HepG2 (cell line): ENCODE measurements around the gene GLE1. TPM values are rescaled to one million over a fixed set of nuclear protein-coding genes. Genes with fewer than 3 reads are reported as not detected.
A peak's percentile ranks its signal among the peaks of the same experiment; 100 is the strongest.

Source experiments
- ATAD3A ChIP-seq: sonication (generic); formaldehyde crosslinking; IDR thresholded peaks from 2 replicates; pipeline ENCODE4 v1.4.0; 2020; ENCODE audit warnings: missing genetic modification reagents
- ATF7 ChIP-seq, 2 experiments: fragments of 450-650 bp in 1 of 2; sonication (generic) in 1 of 2; formaldehyde crosslinking in 1 of 2; IDR thresholded peaks; 2 replicates each; pipeline versions ENCODE4 v1.4.0 to v1.6.1; 2016 to 2020; ENCODE audit warnings: antibody characterized with exemption in 1 of 2, mild to moderate bottlenecking in 1 of 2, missing genetic modification reagents in 1 of 2
- CC2D1A ChIP-seq: sonication (generic); formaldehyde crosslinking; IDR thresholded peaks from 2 replicates; pipeline ENCODE4 v1.8.1; 2023; ENCODE audit warnings: mild to moderate bottlenecking, missing genetic modification reagents
- ESRRA ChIP-seq: sonication (generic); formaldehyde crosslinking; IDR thresholded peaks from 2 replicates; pipeline ENCODE4 v1.5.1; 2020; ENCODE audit warnings: mild to moderate bottlenecking, low read depth, missing genetic modification reagents
- GFI1 ChIP-seq: sonication (generic); formaldehyde crosslinking; IDR thresholded peaks from 2 replicates; pipeline ENCODE4 v1.5.0; 2020; ENCODE audit warnings: missing genetic modification reagents, mild to moderate bottlenecking, borderline replicate concordance
- GMEB2 ChIP-seq: IDR thresholded peaks from 2 replicates; pipeline ENCODE4 v1.6.1; 2016; ENCODE audit warnings: missing biosample characterization, missing genetic modification reagents, low read depth
- GZF1 ChIP-seq: sonication (generic); formaldehyde crosslinking; IDR thresholded peaks from 2 replicates; pipeline ENCODE4 v1.5.1; 2020; ENCODE audit warnings: mild to moderate bottlenecking, missing genetic modification reagents
- KLF6 ChIP-seq: IDR thresholded peaks from 2 replicates; pipeline ENCODE4 v1.8.0; 2016; ENCODE audit warnings: missing biosample characterization, missing genetic modification reagents
- MED8 ChIP-seq: sonication (generic); formaldehyde crosslinking; IDR thresholded peaks from 2 replicates; pipeline ENCODE4 v1.8.1; 2023; ENCODE audit warnings: mild to moderate bottlenecking, missing genetic modification reagents; ENCODE audit not compliant: insufficient replicate concordance
- MTA3 ChIP-seq: sonication (generic); formaldehyde crosslinking; IDR thresholded peaks from 2 replicates; pipeline ENCODE4 v1.4.0; 2020; ENCODE audit warnings: missing genetic modification reagents
- NFE2 ChIP-seq: sonication (generic); formaldehyde crosslinking; IDR thresholded peaks from 2 replicates; pipeline ENCODE4 v1.4.0; 2020; ENCODE audit warnings: missing genetic modification reagents
- RARA ChIP-seq: IDR thresholded peaks from 2 replicates; pipeline ENCODE4 v1.6.1; 2016; ENCODE audit warnings: missing genetic modification reagents, missing compliant biosample characterization
- RXRB ChIP-seq: IDR thresholded peaks from 2 replicates; pipeline ENCODE4 v1.6.1; 2016; ENCODE audit warnings: borderline replicate concordance, missing genetic modification reagents, missing compliant biosample characterization
- SIX1 ChIP-seq: sonication (generic); formaldehyde crosslinking; IDR thresholded peaks from 2 replicates; pipeline ENCODE4 v1.4.0; 2020; ENCODE audit warnings: missing genetic modification reagents, borderline replicate concordance
- SP1 ChIP-seq, 2 experiments: fragments of 450-650 bp in 1 of 2; sonication (generic) in 1 of 2; formaldehyde crosslinking in 1 of 2; IDR thresholded peaks; 2 replicates each; pipeline versions ENCODE4 v1.4.0 to v1.6.1; 2016 to 2020; ENCODE audit warnings: missing genetic modification reagents in 1 of 2
- TSC22D2 ChIP-seq: sonication (generic); formaldehyde crosslinking; IDR thresholded peaks from 2 replicates; pipeline ENCODE4 v1.5.1; 2020; ENCODE audit warnings: missing genetic modification reagents, mild to moderate bottlenecking, borderline replicate concordance
- ZMYM3 ChIP-seq: sonication (generic); formaldehyde crosslinking; IDR thresholded peaks from 2 replicates; pipeline ENCODE4 v1.5.1; 2020; ENCODE audit warnings: mild to moderate bottlenecking, missing genetic modification reagents
- ZNF138 ChIP-seq: sonication (generic); formaldehyde crosslinking; IDR thresholded peaks from 2 replicates; pipeline ENCODE4 v1.5.0; 2020; ENCODE audit warnings: mild to moderate bottlenecking, low read depth, missing genetic modification reagents
- ZNF160 ChIP-seq: sonication (generic); formaldehyde crosslinking; IDR thresholded peaks from 2 replicates; pipeline ENCODE4 v1.8.0; 2022; ENCODE audit warnings: mild to moderate bottlenecking, inconsistent platforms, missing genetic modification reagents
- ZNF296 ChIP-seq: sonication (generic); formaldehyde crosslinking; conservative IDR thresholded peaks from 2 replicates; pipeline ENCODE4 v1.5.0; 2020; ENCODE audit warnings: mild to moderate bottlenecking, missing genetic modification reagents
- ZNF30 ChIP-seq: sonication (generic); formaldehyde crosslinking; IDR thresholded peaks from 2 replicates; pipeline ENCODE4 v1.5.0; 2020; ENCODE audit warnings: mild to moderate bottlenecking, missing genetic modification reagents
- ZNF549 ChIP-seq: sonication (generic); formaldehyde crosslinking; IDR thresholded peaks from 2 replicates; pipeline ENCODE4 v1.5.0; 2020; ENCODE audit warnings: missing genetic modification reagents
- ZNF615 ChIP-seq: sonication (generic); formaldehyde crosslinking; IDR thresholded peaks from 2 replicates; pipeline ENCODE4 v1.5.0; 2020; ENCODE audit warnings: mild to moderate bottlenecking, missing genetic modification reagents, borderline replicate concordance
- ZNF746 ChIP-seq: sonication (generic); formaldehyde crosslinking; IDR thresholded peaks from 2 replicates; pipeline ENCODE4 v1.8.0; 2022; ENCODE audit warnings: mild to moderate bottlenecking, missing genetic modification reagents
- ZNF777 ChIP-seq: sonication (generic); formaldehyde crosslinking; IDR thresholded peaks from 2 replicates; pipeline ENCODE4 v1.4.0; 2020; ENCODE audit warnings: missing genetic modification reagents
- polyA plus RNA-seq, 8 experiments: library from polyadenylated mRNA; depleted of rRNA in 3 of 8; stranded (reverse) in 7 of 8; unstranded in 1 of 8; fragments of >200 nt; fragmentation: Illumina TruSeq in 4 of 8; extraction: Trizol in 4 of 8; gene quantifications; 2 replicates each; pipeline versions ENCODE4 v1.2.1 to v1.2.3, GENCODE V29; 2011 to 2016; ENCODE audit warnings: low read depth in 4 of 8, missing spikeins in 1 of 8, mixed read lengths in 1 of 8; ENCODE audit not compliant: insufficient read depth in 1 of 8
- total RNA-seq, 5 experiments: library from RNA; depleted of rRNA; stranded (reverse); fragments of >200 nt; fragmentation: Illumina TruSeq; extraction: Trizol; gene quantifications; 2 replicates each; pipeline ENCODE4 v1.2.3, GENCODE V29; 2016; ENCODE audit warnings: low read depth in 1 of 5
- TF ChIP-seq, protein P1 (sequence below): sonication (generic); formaldehyde crosslinking; IDR thresholded peaks from 2 replicates; pipeline ENCODE4 v1.4.0; 2020; ENCODE audit warnings: missing genetic modification reagents

Gene GLE1
- total and polyA plus RNA-seq, 2 of the 13 experiments (the other 11 are each of a cell fraction or from before 2014, with no cell fraction given): 14.7 to 28.8 TPM

DNA sequence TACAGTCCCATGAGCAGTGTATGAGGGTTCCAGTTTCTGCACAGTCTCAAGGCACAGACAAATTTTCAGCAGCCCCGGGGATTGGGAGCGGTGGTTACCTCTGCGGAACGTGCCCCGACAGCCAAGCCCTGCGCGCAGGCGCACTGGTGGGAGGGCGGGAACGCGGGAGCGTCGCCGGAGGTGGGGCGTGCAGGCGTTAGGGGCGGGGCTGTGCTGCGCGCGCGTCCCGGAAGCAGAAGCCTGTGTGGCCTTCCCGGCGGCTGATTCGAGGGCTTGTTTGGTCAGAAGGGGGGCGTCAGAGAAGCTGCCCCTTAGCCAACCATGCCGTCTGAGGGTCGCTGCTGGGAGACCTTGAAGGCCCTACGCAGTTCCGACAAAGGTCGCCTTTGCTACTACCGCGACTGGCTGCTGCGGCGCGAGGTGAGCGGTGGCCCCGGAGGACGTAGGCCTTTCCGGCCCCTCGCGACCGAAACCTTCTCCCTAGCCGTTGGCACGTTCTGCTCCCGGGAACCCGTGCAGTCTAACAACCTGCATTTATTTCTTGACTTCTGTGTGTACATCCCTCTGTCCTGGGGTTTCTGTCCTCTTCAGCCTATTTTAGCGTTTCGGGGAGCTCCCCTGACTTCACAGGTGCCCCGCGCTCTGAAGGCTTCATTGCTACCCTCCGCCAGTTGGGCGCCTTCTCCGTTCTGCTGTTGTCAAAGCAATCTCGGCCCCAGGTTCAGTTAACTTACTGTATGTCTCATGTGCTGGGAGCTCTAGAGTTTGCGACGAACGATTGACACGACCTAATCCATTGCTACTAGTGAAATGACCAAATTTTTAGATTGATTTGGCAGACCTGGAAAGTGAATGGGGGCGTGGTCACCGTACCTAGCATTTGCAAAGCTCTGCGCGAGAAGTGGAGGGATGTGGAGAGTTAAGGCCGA is at the start of gene GLE1 (continued):
- TF ChIP-seq GMEB2 (CRISPR knock-in tag): peak; percentile 69
- TF ChIP-seq KLF6: 0 out of 2 replicates have a peak, but pooled peaks have one; percentile 55
- TF ChIP-seq SP1 (IDR thresholded peaks at IDR 0.05): no peak
- TF ChIP-seq SP1 (CRISPR knock-in tag; IDR thresholded peaks at IDR 0.05): peak; percentile 85
- peak; percentile 63; the same call in 1 of the 2 replicates for TF ChIP-seq GFI1 (CRISPR knock-in tag)
- TF ChIP-seq GZF1 (CRISPR knock-in tag): peak; percentile 65; the same call in 1 of the 2 replicates
- no peak for TF ChIP-seq ZNF746
- TF ChIP-seq ZNF549 (CRISPR knock-in tag): no peak
- no peak for TF ChIP-seq TSC22D2 (CRISPR knock-in tag)
- TF ChIP-seq MED8 (CRISPR knock-in tag): peak; percentile 57
- TF ChIP-seq, protein P1, sequence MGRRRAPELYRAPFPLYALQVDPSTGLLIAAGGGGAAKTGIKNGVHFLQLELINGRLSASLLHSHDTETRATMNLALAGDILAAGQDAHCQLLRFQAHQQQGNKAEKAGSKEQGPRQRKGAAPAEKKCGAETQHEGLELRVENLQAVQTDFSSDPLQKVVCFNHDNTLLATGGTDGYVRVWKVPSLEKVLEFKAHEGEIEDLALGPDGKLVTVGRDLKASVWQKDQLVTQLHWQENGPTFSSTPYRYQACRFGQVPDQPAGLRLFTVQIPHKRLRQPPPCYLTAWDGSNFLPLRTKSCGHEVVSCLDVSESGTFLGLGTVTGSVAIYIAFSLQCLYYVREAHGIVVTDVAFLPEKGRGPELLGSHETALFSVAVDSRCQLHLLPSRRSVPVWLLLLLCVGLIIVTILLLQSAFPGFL (CRISPR knock-in tag): no peak
- TF ChIP-seq MTA3 (CRISPR knock-in tag): no peak
- TF ChIP-seq ZNF30: no peak
- no peak for TF ChIP-seq ATF7 (IDR thresholded peaks at IDR 0.05)
- TF ChIP-seq ATF7 (CRISPR knock-in tag; IDR thresholded peaks at IDR 0.05): no peak
- no peak for TF ChIP-seq CC2D1A (CRISPR knock-in tag)
- TF ChIP-seq ZNF138: peak; percentile 71; the same call in 1 of the 2 replicates
- TF ChIP-seq RARA (CRISPR knock-in tag): no peak
- peak; percentile 96 for TF ChIP-seq ZNF777 (CRISPR knock-in tag)
- TF ChIP-seq SIX1 (CRISPR knock-in tag): no peak
- TF ChIP-seq RXRB (CRISPR knock-in tag): 0 out of 2 replicates have a peak, but pooled peaks have one; percentile 24
- TF ChIP-seq ZNF615 (CRISPR knock-in tag): peak; percentile 24; the same call in 1 of the 2 replicates
- peak; percentile 71; the same call in 1 of the 2 replicates for TF ChIP-seq ZNF160 (CRISPR knock-in tag)
- TF ChIP-seq NFE2: no peak
- TF ChIP-seq ZNF296 (CRISPR knock-in tag): no peak
- TF ChIP-seq ESRRA (CRISPR knock-in tag): peak; percentile 76
- peak; percentile 52; the same call in 1 of the 2 replicates for TF ChIP-seq ZMYM3 (CRISPR knock-in tag)
- TF ChIP-seq ATAD3A: no peak
